ENCODE measurements around the gene PIK3R1.
A peak's percentile ranks its signal among the peaks of the same experiment; 100 is the strongest.

The PIK3R1 gene

GRCh38 chr5:68215208-68215897 lies at the start of gene PIK3R1:
TSS of gene PIK3R1 (plus strand) at chr5:68215756. CDS start at chr5:68226676, 10,920 bp downstream.
- peak; percentile 36 for TF ChIP-seq CTCF (IDR thresholded peaks at IDR 0.05; ENCODE audit: low read depth, low read length)
- in situ Hi-C loops (cut with HindIII; ENCODE audit: low sequenced_read_pairs), result no loop called here
- peak within 1 kb of the TSS; percentile 89 for H3K4me3 ChIP-seq (ENCODE audit: low read depth, low read length)
- peak; percentile 96 for DNase-seq (ENCODE audit: low read depth, low spot score)

- in situ Hi-C loops (cut with HindIII; ENCODE audit: low sequenced_read_pairs), result no loop called here
- TF ChIP-seq CTCF (IDR thresholded peaks at IDR 0.05; ENCODE audit: low read depth, low read length), result no peak
- no peak for DNase-seq (ENCODE audit: low read depth, low spot score)
- H3K4me3 ChIP-seq (ENCODE audit: low read depth, low read length), result no peak overlapping the region
These were observed 48.3 kb upstream of the PIK3R1 start for GRCh38 chr5:68167195-68167651.

- no peak for TF ChIP-seq CTCF (IDR thresholded peaks at IDR 0.05; ENCODE audit: low read depth, low read length)
- in situ Hi-C loops (cut with HindIII; ENCODE audit: low sequenced_read_pairs), result no loop called here
- DNase-seq (ENCODE audit: low read depth, low spot score), result peak; percentile 31
- no peak overlapping the region for H3K4me3 ChIP-seq (ENCODE audit: low read depth, low read length)
These were observed 45.7 kb upstream of the PIK3R1 start for GRCh38 chr5:68169903-68170302.

GRCh38 chr5:68170826-68171558 lies 44.6 kb upstream of the PIK3R1 start:
- no peak overlapping the region for H3K4me3 ChIP-seq (ENCODE audit: low read depth, low read length)
- peak; percentile 65 for DNase-seq (ENCODE audit: low read depth, low spot score)
- no peak for TF ChIP-seq CTCF (IDR thresholded peaks at IDR 0.05; ENCODE audit: low read depth, low read length)
- in situ Hi-C loops (cut with HindIII; ENCODE audit: low sequenced_read_pairs), result no loop called here

GRCh38 chr5:68172314-68172713 lies 43.2 kb upstream of the PIK3R1 start:
- no peak overlapping the region for H3K4me3 ChIP-seq (ENCODE audit: low read depth, low read length)
- TF ChIP-seq CTCF (IDR thresholded peaks at IDR 0.05; ENCODE audit: low read depth, low read length), result no peak
- in situ Hi-C loops (cut with HindIII; ENCODE audit: low sequenced_read_pairs), result no loop called here
- DNase-seq (ENCODE audit: low read depth, low spot score), result no peak

GRCh38 chr5:68173007-68173406 lies 42.5 kb upstream of the PIK3R1 start:
- in situ Hi-C loops (cut with HindIII; ENCODE audit: low sequenced_read_pairs), result no loop called here
- no peak overlapping the region for H3K4me3 ChIP-seq (ENCODE audit: low read depth, low read length)
- DNase-seq (ENCODE audit: low read depth, low spot score), result no peak
- TF ChIP-seq CTCF (IDR thresholded peaks at IDR 0.05; ENCODE audit: low read depth, low read length), result no peak
